Measurements from ENCODE around the gene POLR1G. TPM values are rescaled to one million over a fixed set of nuclear protein-coding genes. Genes with fewer than 3 reads are reported as not detected.

POLR1G gene
- total and polyA plus RNA-seq, 2 donors from 2014 or later: 2.4 to 3.9 TPM

DNA sequence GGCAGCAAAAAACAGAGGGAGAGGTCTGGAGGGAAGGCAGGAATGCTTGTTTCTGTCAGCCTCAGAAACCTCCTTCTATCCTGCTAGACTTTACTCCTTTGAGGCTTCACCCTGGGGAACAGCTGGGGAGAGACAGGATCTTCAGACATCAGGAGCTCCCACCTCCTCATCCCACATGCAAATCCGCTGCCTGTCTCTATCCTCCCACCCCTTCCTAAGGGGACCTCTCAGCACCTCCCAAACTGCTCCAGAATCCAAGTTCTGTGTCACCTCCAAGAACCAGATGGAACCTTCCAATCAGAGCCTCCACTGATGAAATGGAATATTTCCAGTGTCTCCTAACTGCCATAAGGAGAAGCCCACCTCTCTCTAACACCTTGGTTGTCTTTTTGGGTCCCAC lies 26.3 kb upstream of the POLR1G start:
- FAIRE-seq: no peak
- Histone ChIP-seq H3K36me3 (ENCODE audit: control insufficient read depth in 2 of 3, insufficient read depth in 3 of 3, low read length in 3 of 3) (no peaks in the 10 kb centered on the region), H3K9me3 (ENCODE audit: control insufficient read depth in 2 of 3, insufficient read depth in 1 of 3, low read length in 3 of 3) (no peaks in the 10 kb centered on the region), H3K27me3 (ENCODE audit: control insufficient read depth, insufficient read depth, low read length) (peaks cover 4% of the 10 kb centered on the region), H3K27ac (ENCODE audit: low read depth in 2 of 2, low read length in 2 of 2) (no peak overlapping the region), H3K4me3 (ENCODE audit: low read length in 3 of 3) (no peak overlapping the region), H3K4me1 (ENCODE audit: control insufficient read depth in 2 of 3, insufficient read depth in 2 of 3, low read depth in 1 of 3, low read length in 3 of 3) (no peaks in the 10 kb centered on the region), H3K9ac (ENCODE audit: low read length in 3 of 3) (no peak overlapping the region)
- no peak for DNase-seq
- intact Hi-C loops (cut with DNase I): no loop called here
- TF ChIP-seq, protein P1, sequence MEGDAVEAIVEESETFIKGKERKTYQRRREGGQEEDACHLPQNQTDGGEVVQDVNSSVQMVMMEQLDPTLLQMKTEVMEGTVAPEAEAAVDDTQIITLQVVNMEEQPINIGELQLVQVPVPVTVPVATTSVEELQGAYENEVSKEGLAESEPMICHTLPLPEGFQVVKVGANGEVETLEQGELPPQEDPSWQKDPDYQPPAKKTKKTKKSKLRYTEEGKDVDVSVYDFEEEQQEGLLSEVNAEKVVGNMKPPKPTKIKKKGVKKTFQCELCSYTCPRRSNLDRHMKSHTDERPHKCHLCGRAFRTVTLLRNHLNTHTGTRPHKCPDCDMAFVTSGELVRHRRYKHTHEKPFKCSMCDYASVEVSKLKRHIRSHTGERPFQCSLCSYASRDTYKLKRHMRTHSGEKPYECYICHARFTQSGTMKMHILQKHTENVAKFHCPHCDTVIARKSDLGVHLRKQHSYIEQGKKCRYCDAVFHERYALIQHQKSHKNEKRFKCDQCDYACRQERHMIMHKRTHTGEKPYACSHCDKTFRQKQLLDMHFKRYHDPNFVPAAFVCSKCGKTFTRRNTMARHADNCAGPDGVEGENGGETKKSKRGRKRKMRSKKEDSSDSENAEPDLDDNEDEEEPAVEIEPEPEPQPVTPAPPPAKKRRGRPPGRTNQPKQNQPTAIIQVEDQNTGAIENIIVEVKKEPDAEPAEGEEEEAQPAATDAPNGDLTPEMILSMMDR (IDR thresholded peaks at IDR 0.05; ENCODE audit: borderline replicate concordance, extremely low read depth, insufficient read depth): no peak

DNA sequence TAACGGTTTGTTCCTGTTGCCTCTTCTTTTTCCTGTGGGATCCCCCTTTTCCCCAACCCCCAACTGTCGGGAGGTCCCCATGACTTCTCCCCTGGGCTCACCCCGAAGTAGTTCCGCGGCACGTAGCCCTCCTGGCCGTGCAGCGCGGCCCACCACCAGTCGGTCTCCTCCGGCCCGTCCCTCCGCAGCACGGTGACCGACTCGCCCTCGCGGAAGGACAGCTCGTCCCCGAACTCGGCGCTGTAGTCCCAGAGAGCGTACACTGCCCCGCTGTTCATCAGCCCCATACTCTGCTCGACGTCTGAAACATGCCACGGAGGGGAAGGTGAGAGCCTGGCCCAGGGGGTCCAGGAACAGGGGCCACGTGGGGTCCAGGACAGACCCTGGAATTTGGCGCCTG lies 24.0 kb upstream of the POLR1G start:
- FAIRE-seq (no peak), DNase-seq (no peak)
- TF ChIP-seq, protein P1 (IDR thresholded peaks at IDR 0.05; ENCODE audit: borderline replicate concordance, extremely low read depth, insufficient read depth): no peak
- peaks cover 15% of the 10 kb centered on the region for H3K27me3 ChIP-seq (ENCODE audit: control insufficient read depth, insufficient read depth, low read length)
- no peaks in the 10 kb centered on the region for H3K9me3 ChIP-seq (ENCODE audit: control insufficient read depth in 2 of 3, insufficient read depth in 1 of 3, low read length in 3 of 3)
- H3K4me1 ChIP-seq (ENCODE audit: control insufficient read depth in 2 of 3, insufficient read depth in 2 of 3, low read depth in 1 of 3, low read length in 3 of 3): peaks cover 0 to 3% (median 0%) of the 10 kb centered on the region in 3 donors
- H3K9ac ChIP-seq (ENCODE audit: low read length in 3 of 3): no peak overlapping the region
- no peak overlapping the region for H3K27ac ChIP-seq (ENCODE audit: low read depth in 2 of 2, low read length in 2 of 2)
- intact Hi-C loops (cut with DNase I): no loop called here
- no peak overlapping the region for H3K4me3 ChIP-seq (ENCODE audit: low read length in 3 of 3)
- no peaks in the 10 kb centered on the region for H3K36me3 ChIP-seq (ENCODE audit: control insufficient read depth in 2 of 3, insufficient read depth in 3 of 3, low read length in 3 of 3)

DNA sequence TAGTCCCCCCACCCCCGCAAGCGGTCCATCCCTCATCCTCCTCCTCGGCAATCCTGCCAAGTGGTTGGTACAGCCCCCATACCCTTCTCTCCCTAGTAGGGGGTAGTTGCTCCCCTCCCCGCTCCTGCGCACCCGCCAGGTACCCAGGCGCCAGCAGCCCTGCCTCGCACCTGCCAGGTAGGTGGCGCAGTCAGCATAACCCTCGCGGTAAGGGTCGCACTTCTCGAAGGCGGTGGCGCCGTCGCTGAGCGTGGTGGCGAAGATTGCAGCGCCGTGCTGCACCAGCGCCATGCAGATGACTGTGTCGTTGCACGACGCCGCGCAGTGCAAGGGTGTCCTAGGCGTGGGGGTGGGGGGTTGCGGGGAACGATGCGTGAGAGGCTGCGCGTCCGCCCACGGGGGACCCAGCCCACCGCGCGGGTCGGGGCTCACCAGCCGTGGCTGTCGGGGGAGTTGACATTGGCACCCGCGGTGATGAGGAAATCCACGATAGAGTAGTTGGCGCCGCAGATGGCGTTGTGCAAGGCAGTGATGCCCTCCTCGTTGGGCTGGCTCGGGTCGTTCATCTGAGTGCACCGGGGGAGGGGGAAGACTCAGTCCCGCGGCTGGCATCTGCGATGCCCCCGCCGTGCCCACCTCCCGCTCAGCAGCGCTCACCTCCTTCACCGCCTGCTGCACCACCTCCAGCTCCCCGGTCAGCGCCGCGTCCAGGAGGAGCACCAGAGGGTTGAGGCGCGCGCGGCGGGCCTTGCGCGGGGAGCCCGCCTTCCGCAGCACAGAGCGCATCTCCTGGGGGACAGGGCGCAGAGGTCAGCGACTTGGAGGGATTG lies 20.8 kb upstream of the POLR1G start:
- no peak overlapping the region for H3K27ac ChIP-seq (ENCODE audit: low read depth in 2 of 2, low read length in 2 of 2)
- H3K4me1 ChIP-seq (ENCODE audit: control insufficient read depth in 2 of 3, insufficient read depth in 2 of 3, low read depth in 1 of 3, low read length in 3 of 3): peaks cover 0 to 3% (median 0%) of the 10 kb centered on the region in 3 donors
- TF ChIP-seq, protein P1 (IDR thresholded peaks at IDR 0.05; ENCODE audit: borderline replicate concordance, extremely low read depth, insufficient read depth): no peak
- H3K9me3 ChIP-seq (ENCODE audit: control insufficient read depth in 2 of 3, insufficient read depth in 1 of 3, low read length in 3 of 3): no peaks in the 10 kb centered on the region
- no peak overlapping the region for H3K4me3 ChIP-seq (ENCODE audit: low read length in 3 of 3)
- no peak for DNase-seq
- intact Hi-C loops (cut with DNase I): no loop called here
- no peaks in the 10 kb centered on the region for H3K36me3 ChIP-seq (ENCODE audit: control insufficient read depth in 2 of 3, insufficient read depth in 3 of 3, low read length in 3 of 3)
- H3K9ac ChIP-seq (ENCODE audit: low read length in 3 of 3): no peak overlapping the region
- peaks cover 15% of the 10 kb centered on the region for H3K27me3 ChIP-seq (ENCODE audit: control insufficient read depth, insufficient read depth, low read length)
- FAIRE-seq: no peak

Data from kidney (tissue), 14 donors.